K562 (cell line): Measurements from ENCODE around the gene CACNG3. TPM values are rescaled to one million over a fixed set of nuclear protein-coding genes. Genes with fewer than 3 reads are reported as not detected.

ENCODE experiments used
- ATAC-seq: fragments of 200-7000 bp; cut with Tn5 transposase; 3 replicates; pipeline ENCODE4 v1.9.1; 2020; ENCODE audit warnings: moderate library complexity
- BruUV-seq: library from RNA; stranded (reverse); fragments of 400-500 nt; replicated peaks from 2 replicates; lab custom pipeline; 2021; lab: Mats Ljungman, UMichigan
- CTCF ChIA-PET: fragments of 300-600 bp; formaldehyde crosslinking; extraction: SDS; loops from one replicate; lab custom pipeline; 2021; ENCODE audit warnings: low intra/inter-chr PET ratio; lab: Yijun Ruan, JAX
- POLR2A ChIA-PET: fragments of 300-600, 350-650 bp; sonication (Branson Sonifier 250); formaldehyde crosslinking; extraction: SDS; loops from one replicate; lab custom pipeline; 2021; ENCODE audit warnings: antibody characterized with exemption, inconsistent platforms; lab: Yijun Ruan, JAX
- DNase-seq, 4 experiments: peaks; one replicate each; pipeline versions ENCODE4 v3.0.0 to v3.0.0-alpha.2; 2011 to 2018; ENCODE audit warnings: low spot score in 3 of 4, mixed read lengths in 3 of 4; ENCODE audit errors: extremely low read depth in 1 of 4
- FAIRE-seq: peaks from 2 replicates; lab custom pipeline; 2011; peaks lifted over from hg19 to GRCh38; lab: Jason Lieb, UNC
- H2AFZ ChIP-seq: 2 replicates; pipeline ENCODE4 v1.6.0; 2011; ENCODE audit warnings: low read depth, low read length, control low read depth, inconsistent platforms
- H3K27ac ChIP-seq: fragments of 200-600 bp; 3 replicates; pipeline ENCODE4 v1.8.0; 2011; ENCODE audit warnings: low read depth, mild to moderate bottlenecking, control low read depth, inconsistent platforms, low read length, moderate library complexity, mixed read lengths; ENCODE audit errors: extremely low read depth
- H3K27me3 ChIP-seq, 2 experiments: fragments of 300-600 bp in 1 of 2; 2 replicates in 1 of 2; 3 replicates in 1 of 2; pipeline versions ENCODE4 v1.6.0 to v1.8.0; 2011; ENCODE audit warnings: inconsistent platforms in 2 of 2, low read length in 2 of 2, mild to moderate bottlenecking in 1 of 2, mixed read lengths in 1 of 2, moderate library complexity in 1 of 2; ENCODE audit not compliant: control insufficient read depth in 2 of 2, insufficient read depth in 2 of 2
- H3K36me3 ChIP-seq: fragments of 300-600 bp; 3 replicates; pipeline ENCODE4 v1.8.0; 2011; ENCODE audit warnings: mild to moderate bottlenecking, low read length, inconsistent platforms; ENCODE audit not compliant: control insufficient read depth, insufficient read depth
- H3K4me1 ChIP-seq, 2 experiments: fragments of 200-600 bp in 1 of 2; replicated peaks in 1 of 2; 2 replicates in 1 of 2; 3 replicates in 1 of 2; pipeline versions ENCODE4 v1.5.1 to v1.8.0; 2011; ENCODE audit warnings: inconsistent platforms in 2 of 2, low read length in 2 of 2, mild to moderate bottlenecking in 1 of 2, mixed read lengths in 1 of 2, moderate library complexity in 1 of 2; ENCODE audit not compliant: control insufficient read depth in 2 of 2, insufficient read depth in 2 of 2
- H3K4me2 ChIP-seq: 2 replicates; pipeline ENCODE4 v1.6.1; 2011; ENCODE audit warnings: low read length, control low read depth, inconsistent platforms, mixed read lengths; ENCODE audit not compliant: insufficient read depth
- H3K4me3 ChIP-seq: fragments of 200-600 bp; sonication (generic), shearing (Covaris generic); 2 replicates; pipeline ENCODE4 v1.5.1; 2016; ENCODE audit warnings: control low read depth, inconsistent platforms
- H3K79me2 ChIP-seq: fragments of 200-600 bp; 3 replicates; pipeline ENCODE4 v1.8.0; 2011; ENCODE audit warnings: low read length, inconsistent platforms; ENCODE audit not compliant: control insufficient read depth, insufficient read depth
- H3K9ac ChIP-seq, 2 experiments: 2 replicates each; pipeline versions ENCODE4 v1.6.0 to v1.6.1; 2011; ENCODE audit warnings: low read depth in 2 of 2, low read length in 2 of 2, control low read depth in 1 of 2, inconsistent platforms in 1 of 2, mild to moderate bottlenecking in 1 of 2, mixed read lengths in 1 of 2; ENCODE audit not compliant: insufficient read depth in 1 of 2
- H3K9me1 ChIP-seq: one replicate; pipeline ENCODE4 v1.6.0; 2011; ENCODE audit warnings: inconsistent platforms, mild to moderate bottlenecking, low read length, moderate library complexity; ENCODE audit not compliant: control insufficient read depth, insufficient read depth
- H3K9me3 ChIP-seq: replicated peaks from 2 replicates; pipeline ENCODE4 v1.5.1; 2011; ENCODE audit warnings: low read depth, low read length, inconsistent platforms; ENCODE audit not compliant: control insufficient read depth, insufficient read depth
- H4K20me1 ChIP-seq: replicated peaks from 2 replicates; pipeline ENCODE4 v1.6.1; 2011; ENCODE audit warnings: low read length, inconsistent platforms, mixed read lengths; ENCODE audit not compliant: control insufficient read depth, insufficient read depth
- CHD2 ChIP-seq: IDR thresholded peaks from 2 replicates; pipeline ENCODE4 v1.6.1; 2011; ENCODE audit warnings: low read depth, low read length
- MECOM ChIP-seq: fragments of 250-450 bp; sonication (Bioruptor Pico); IDR thresholded peaks from 2 replicates; pipeline ENCODE4 v1.8.0; 2022; ENCODE audit warnings: inconsistent platforms
- MYC ChIP-seq, 2 experiments: fragments of 250-450 bp in 1 of 2; sonication (Bioruptor Pico) in 1 of 2; IDR thresholded peaks; 2 replicates each; pipeline versions ENCODE4 v1.5.1 to v1.6.1; 2012 to 2021; ENCODE audit warnings: low read depth in 2 of 2, borderline replicate concordance in 1 of 2, improper control_type of control experiment in 1 of 2, low read length in 1 of 2, mild to moderate bottlenecking in 1 of 2, moderate library complexity in 1 of 2
- NCOA4 ChIP-seq: fragments of 450-650 bp; IDR thresholded peaks from 2 replicates; pipeline ENCODE4 v1.6.1; 2018; ENCODE audit warnings: mild to moderate bottlenecking; ENCODE audit not compliant: partially characterized antibody
- NCOR1 ChIP-seq: fragments of 450-650 bp; IDR thresholded peaks from 2 replicates; pipeline ENCODE4 v1.6.1; 2016; ENCODE audit warnings: mild to moderate bottlenecking, moderate library complexity
- NR1H2 ChIP-seq: sonication (generic); formaldehyde crosslinking; IDR thresholded peaks from 2 replicates; pipeline ENCODE4 v1.4.0; 2020; ENCODE audit warnings: mild to moderate bottlenecking, missing genetic modification reagents
- NR2F6 ChIP-seq: fragments of 450-650 bp; formaldehyde crosslinking; IDR thresholded peaks from 2 replicates; pipeline ENCODE4 v1.4.0; 2020; ENCODE audit warnings: mild to moderate bottlenecking
- PHF20 ChIP-seq: fragments of 450-650 bp; IDR thresholded peaks from 2 replicates; pipeline ENCODE4 v1.6.1; 2018; ENCODE audit not compliant: partially characterized antibody
- ZBTB1 ChIP-seq: sonication (generic); formaldehyde crosslinking; IDR thresholded peaks from 2 replicates; pipeline ENCODE4 v1.8.1; 2023; ENCODE audit warnings: missing genetic modification reagents, low read depth, mild to moderate bottlenecking, borderline replicate concordance
- ZC3H11A ChIP-seq: IDR thresholded peaks from 2 replicates; pipeline ENCODE4 v1.6.1; 2012; ENCODE audit warnings: low read depth, low read length, improper control_type of control experiment
- ZNF274 ChIP-seq: IDR thresholded peaks from 2 replicates; pipeline ENCODE4 v1.6.1; 2011; ENCODE audit warnings: low read depth, mild to moderate bottlenecking, low read length, moderate library complexity, borderline replicate concordance
- ZNF444 ChIP-seq: fragments of 250-450 bp; sonication (Bioruptor Pico); IDR thresholded peaks from 2 replicates; pipeline ENCODE4 v1.4.0; 2020; ENCODE audit warnings: mild to moderate bottlenecking, moderate library complexity
- ZNF75A ChIP-seq: fragments of 450-650 bp; formaldehyde crosslinking; IDR thresholded peaks from 2 replicates; pipeline ENCODE4 v1.4.0; 2020; ENCODE audit warnings: mild to moderate bottlenecking
- WGBS: fragments of 100-300 bp; shearing (Covaris generic); methylation state at CpG from one replicate; pipeline ENCODE4 v1.1.6; 2016; ENCODE audit warnings: low coverage, mixed read lengths; ENCODE audit not compliant: insufficient coverage; ENCODE audit errors: missing lambda C conversion rate; 5-methylcytosine and 5-hydroxymethylcytosine counted together
- in situ Hi-C: fragments of 300-500 bp; cut with MboI; formaldehyde crosslinking; loops from 4 replicates; pipeline ENCODE4 v1.15.0; 2018; ENCODE audit warnings: inconsistent platforms, mixed read lengths
- intact Hi-C: fragments of 100-400 bp; cut with micrococcal nuclease; formaldehyde crosslinking; loops from 2 replicates; pipeline ENCODE4 v1.14.2; 2022
- polyA plus RNA-seq, 8 experiments: library from polyadenylated mRNA; depleted of rRNA in 4 of 8; stranded (reverse) in 5 of 8; unstranded in 3 of 8; fragments of >200 nt; fragmentation: Nextera tagmentation in 2 of 8; fragmentation: Illumina TruSeq in 1 of 8; extraction: Ambion mirVana in 2 of 8; extraction: Trizol in 1 of 8; gene quantifications; 2 replicates each; pipeline versions ENCODE4 v1.2.1 to v1.2.3, GENCODE V29; 2011 to 2014; ENCODE audit warnings: inconsistent platforms in 1 of 8, missing spikeins in 1 of 8
- total RNA-seq, 7 experiments: library from RNA; depleted of rRNA in 6 of 7; stranded (reverse); fragments of >200 nt in 6 of 7; fragmentation: Illumina TruSeq in 2 of 7; extraction: Trizol in 2 of 7; gene quantifications; 2 replicates each; pipeline versions ENCODE4 v1.2.1 to v1.2.3, GENCODE V29; 2011 to 2021; ENCODE audit warnings: low replicate concordance in 1 of 7

The CACNG3 gene
- total and polyA plus RNA-seq, 9 of the 15 experiments (the other 6 are each of a cell fraction or from before 2014, with no cell fraction given), result not detected

DNA sequence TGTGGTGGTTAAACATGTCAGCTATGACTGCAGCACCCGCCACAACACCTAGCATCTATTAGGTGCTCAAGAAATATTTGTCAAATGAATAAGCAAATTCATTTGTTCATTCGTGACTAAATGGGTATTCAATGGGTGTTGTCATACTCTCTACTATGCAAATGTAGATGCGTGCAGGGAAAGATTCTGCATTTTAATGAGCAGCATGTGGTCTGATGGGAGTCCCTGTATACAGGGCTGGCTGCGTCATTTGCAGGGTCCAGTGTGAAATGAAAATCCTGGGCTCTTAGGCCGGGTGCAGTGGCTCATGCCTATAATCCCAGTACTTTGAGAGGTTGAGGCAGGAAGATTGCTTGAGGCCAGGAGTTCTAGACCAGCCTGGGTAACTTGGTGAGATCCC lies 97.5 kb downstream of the CACNG3 start (continued):
- no peak for TF ChIP-seq ZBTB1 (CRISPR knock-in tag)

DNA sequence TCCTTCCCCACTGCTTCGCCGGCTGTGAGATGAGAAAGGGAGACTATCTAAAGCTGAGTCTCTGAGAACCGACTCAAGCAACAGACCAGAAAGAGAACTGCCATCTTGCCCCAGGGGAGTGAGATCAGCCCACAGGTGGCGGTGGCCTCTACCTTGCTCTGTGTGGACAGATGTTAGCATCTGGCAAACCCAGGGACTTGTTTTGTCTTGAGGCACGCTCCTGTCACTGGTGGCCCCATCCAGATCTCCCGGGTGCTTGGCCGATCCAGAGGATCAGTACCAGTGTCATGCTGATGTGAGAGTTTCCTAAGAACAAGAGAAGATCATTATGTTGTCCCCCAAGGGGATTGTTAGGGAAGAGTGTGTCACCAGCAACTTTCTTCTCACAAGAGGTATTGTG lies 101.4 kb downstream of the CACNG3 start:
- FAIRE-seq (no peak), ATAC-seq (no peak), DNase-seq (no peak)
- in situ Hi-C loops, result no loop called here
- 3% methylated on average over 7 of the region's 7 CpGs for WGBS
- intact Hi-C loops, result no loop called here
- no peaks in the 10 kb centered on the region for H4K20me1 ChIP-seq
- H3K9me3 ChIP-seq, result no peaks in the 10 kb centered on the region
- H3K27ac ChIP-seq, result no peak overlapping the region
- H3K27me3 ChIP-seq, result peaks cover 5 to 37% of the 10 kb centered on the region in 2 experiments
- H3K4me2 ChIP-seq, result no peak overlapping the region
- no peak overlapping the region for H3K4me3 ChIP-seq
- ChIA-PET POLR2A (interaction anchor here (1.1 kb wide), 1 partner anchor 18 kb away, joined by 3 read pairs; no protein-coding TSS in a partner anchor), CTCF (no interaction called here)
- TF ChIP-seq NR2F6 (CRISPR knock-in tag) (no peak), CHD2 (no peak), ZC3H11A (no peak), PHF20 (no peak), ZNF274 (no peak), NCOR1 (no peak), ZNF444 (CRISPR knock-in tag) (no peak), NCOA4 (no peak), ZNF75A (CRISPR knock-in tag) (no peak), MYC (IDR thresholded peaks at IDR 0.05; ENCODE audit: low read depth, low read length) (no peak), MYC (CRISPR knock-in tag; IDR thresholded peaks at IDR 0.05; ENCODE audit: borderline replicate concordance, low read depth) (no peak), NR1H2 (CRISPR knock-in tag) (no peak), MECOM (no peak)
- H3K9ac ChIP-seq, result no peak overlapping the region
- no peaks in the 10 kb centered on the region for H3K4me1 ChIP-seq
- no peaks in the 10 kb centered on the region for H3K36me3 ChIP-seq
- BruUV-seq, result no TSS peak
- H3K79me2 ChIP-seq, result no peaks in the 10 kb centered on the region
- no peak overlapping the region for H2AFZ ChIP-seq
- no peaks in the 10 kb centered on the region for H3K9me1 ChIP-seq
